ENCODE results near the gene HSD17B11.
"Not testable (repeated sequence)": the region's sequence is repeated elsewhere in the genome, so short reads cannot be mapped to it uniquely, and the experiment has no call there.

Gene HSD17B11

DNA sequence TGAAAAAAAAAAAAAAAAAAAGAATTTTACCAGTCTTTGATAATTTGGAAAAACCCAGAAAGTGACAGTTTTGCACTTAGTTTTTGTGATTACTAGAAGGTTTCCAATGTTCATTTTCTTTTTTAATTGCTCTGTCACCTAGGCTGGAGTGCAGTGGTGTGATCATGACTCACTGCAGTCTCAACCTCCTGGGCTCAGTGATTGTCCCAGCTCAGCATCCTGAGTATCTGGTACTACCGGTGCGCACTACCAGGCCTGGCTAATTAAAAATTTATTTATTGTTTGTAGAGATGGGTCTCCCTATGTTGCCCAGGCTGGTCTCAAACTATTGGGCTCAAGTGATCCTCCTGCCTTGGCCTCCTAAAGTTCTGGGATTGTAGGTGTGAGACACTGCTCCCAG is 34.7 kb upstream of the HSD17B11 start:
- H3K36me3 ChIP-seq (ENCODE audit: control insufficient read depth in 2 of 2, insufficient read depth in 1 of 2, low read length in 2 of 2): no peaks in the 10 kb centered on the region
- H3K9me3 ChIP-seq (ENCODE audit: control insufficient read depth, insufficient read depth, low read depth, low read length): no peaks in the 10 kb centered on the region
- no peaks in the 10 kb centered on the region; the same call in 1 of the 2 replicates for H3K4me1 ChIP-seq (ENCODE audit: control insufficient read depth, insufficient read depth, low read length)
- ChIA-PET CTCF (no interaction called here), POLR2A (no interaction called here)
- no peak overlapping the region for H3K27ac ChIP-seq (ENCODE audit: extremely low read depth, low read depth, low read length)
- H3K4me3 ChIP-seq (ENCODE audit: low read depth, low read length): no peak overlapping the region
- TF ChIP-seq ZNF677 (tag by site-specific recombination; IDR thresholded peaks at IDR 0.05) (no peak), ZNF596 (tag by site-specific recombination; IDR thresholded peaks at IDR 0.05) (no peak), KLF7 (tag by site-specific recombination; IDR thresholded peaks at IDR 0.05; ENCODE audit: borderline replicate concordance) (no peak)
- TF ChIP-seq, protein P1, sequence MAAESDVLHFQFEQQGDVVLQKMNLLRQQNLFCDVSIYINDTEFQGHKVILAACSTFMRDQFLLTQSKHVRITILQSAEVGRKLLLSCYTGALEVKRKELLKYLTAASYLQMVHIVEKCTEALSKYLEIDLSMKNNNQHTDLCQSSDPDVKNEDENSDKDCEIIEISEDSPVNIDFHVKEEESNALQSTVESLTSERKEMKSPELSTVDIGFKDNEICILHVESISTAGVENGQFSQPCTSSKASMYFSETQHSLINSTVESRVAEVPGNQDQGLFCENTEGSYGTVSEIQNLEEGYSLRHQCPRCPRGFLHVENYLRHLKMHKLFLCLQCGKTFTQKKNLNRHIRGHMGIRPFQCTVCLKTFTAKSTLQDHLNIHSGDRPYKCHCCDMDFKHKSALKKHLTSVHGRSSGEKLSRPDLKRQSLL (tag by site-specific recombination; IDR thresholded peaks at IDR 0.05): 0 out of 2 replicates have a peak, but pooled peaks have one; percentile 18
- TF ChIP-seq, protein P2, sequence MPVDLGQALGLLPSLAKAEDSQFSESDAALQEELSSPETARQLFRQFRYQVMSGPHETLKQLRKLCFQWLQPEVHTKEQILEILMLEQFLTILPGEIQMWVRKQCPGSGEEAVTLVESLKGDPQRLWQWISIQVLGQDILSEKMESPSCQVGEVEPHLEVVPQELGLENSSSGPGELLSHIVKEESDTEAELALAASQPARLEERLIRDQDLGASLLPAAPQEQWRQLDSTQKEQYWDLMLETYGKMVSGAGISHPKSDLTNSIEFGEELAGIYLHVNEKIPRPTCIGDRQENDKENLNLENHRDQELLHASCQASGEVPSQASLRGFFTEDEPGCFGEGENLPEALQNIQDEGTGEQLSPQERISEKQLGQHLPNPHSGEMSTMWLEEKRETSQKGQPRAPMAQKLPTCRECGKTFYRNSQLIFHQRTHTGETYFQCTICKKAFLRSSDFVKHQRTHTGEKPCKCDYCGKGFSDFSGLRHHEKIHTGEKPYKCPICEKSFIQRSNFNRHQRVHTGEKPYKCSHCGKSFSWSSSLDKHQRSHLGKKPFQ (tag by site-specific recombination; IDR thresholded peaks at IDR 0.05): no peak

DNA sequence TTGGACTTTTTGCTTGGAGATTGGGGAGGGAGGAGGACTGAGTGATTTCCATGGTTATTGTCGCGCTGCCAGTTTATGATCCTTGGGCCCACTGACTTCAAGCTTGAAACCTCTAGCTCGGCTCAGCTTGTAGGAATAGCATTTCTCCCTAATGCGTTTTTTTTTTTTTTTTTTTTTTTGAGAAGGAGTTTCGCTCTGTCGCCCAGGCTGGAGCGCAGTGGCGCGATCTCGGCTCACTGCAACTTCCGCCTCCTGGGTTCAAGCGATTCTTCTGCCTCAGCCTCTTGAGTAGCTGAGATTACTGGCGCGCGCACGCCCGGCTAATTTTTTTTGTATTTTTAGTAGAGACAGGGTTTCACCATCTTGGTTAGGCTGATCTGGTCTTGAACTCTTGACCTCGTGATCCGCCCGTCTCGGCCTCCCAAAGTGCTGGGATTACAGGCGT is 33.1 kb upstream of the HSD17B11 start:
- TF ChIP-seq, protein P3, sequence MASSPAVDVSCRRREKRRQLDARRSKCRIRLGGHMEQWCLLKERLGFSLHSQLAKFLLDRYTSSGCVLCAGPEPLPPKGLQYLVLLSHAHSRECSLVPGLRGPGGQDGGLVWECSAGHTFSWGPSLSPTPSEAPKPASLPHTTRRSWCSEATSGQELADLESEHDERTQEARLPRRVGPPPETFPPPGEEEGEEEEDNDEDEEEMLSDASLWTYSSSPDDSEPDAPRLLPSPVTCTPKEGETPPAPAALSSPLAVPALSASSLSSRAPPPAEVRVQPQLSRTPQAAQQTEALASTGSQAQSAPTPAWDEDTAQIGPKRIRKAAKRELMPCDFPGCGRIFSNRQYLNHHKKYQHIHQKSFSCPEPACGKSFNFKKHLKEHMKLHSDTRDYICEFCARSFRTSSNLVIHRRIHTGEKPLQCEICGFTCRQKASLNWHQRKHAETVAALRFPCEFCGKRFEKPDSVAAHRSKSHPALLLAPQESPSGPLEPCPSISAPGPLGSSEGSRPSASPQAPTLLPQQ (tag by site-specific recombination; IDR thresholded peaks at IDR 0.05): peak; percentile 66
- 0 out of 2 replicates have a peak, but pooled peaks have one; percentile 48 for TF ChIP-seq ZFP69B (tag by site-specific recombination; IDR thresholded peaks at IDR 0.05)
- TF ChIP-seq ZNF362 (tag by site-specific recombination; IDR thresholded peaks at IDR 0.05): peak; percentile 54; the same call in 1 of the 2 replicates
- CTCF ChIA-PET; H3K4me1 ChIP-seq (ENCODE audit: control insufficient read depth, insufficient read depth, low read length); H3K27ac ChIP-seq (ENCODE audit: extremely low read depth, low read depth, low read length); H3K36me3 ChIP-seq (ENCODE audit: control insufficient read depth in 2 of 2, insufficient read depth in 1 of 2, low read length in 2 of 2); H3K9me3 ChIP-seq (ENCODE audit: control insufficient read depth, insufficient read depth, low read depth, low read length): not testable (repeated sequence)
- H3K4me3 ChIP-seq (ENCODE audit: low read depth, low read length): peak overlapping the region; percentile 71
- POLR2A ChIA-PET: interaction anchor here (0.6 kb wide), 1 partner anchor 401 kb away, joined by 4 read pairs; no protein-coding TSS in a partner anchor

DNA sequence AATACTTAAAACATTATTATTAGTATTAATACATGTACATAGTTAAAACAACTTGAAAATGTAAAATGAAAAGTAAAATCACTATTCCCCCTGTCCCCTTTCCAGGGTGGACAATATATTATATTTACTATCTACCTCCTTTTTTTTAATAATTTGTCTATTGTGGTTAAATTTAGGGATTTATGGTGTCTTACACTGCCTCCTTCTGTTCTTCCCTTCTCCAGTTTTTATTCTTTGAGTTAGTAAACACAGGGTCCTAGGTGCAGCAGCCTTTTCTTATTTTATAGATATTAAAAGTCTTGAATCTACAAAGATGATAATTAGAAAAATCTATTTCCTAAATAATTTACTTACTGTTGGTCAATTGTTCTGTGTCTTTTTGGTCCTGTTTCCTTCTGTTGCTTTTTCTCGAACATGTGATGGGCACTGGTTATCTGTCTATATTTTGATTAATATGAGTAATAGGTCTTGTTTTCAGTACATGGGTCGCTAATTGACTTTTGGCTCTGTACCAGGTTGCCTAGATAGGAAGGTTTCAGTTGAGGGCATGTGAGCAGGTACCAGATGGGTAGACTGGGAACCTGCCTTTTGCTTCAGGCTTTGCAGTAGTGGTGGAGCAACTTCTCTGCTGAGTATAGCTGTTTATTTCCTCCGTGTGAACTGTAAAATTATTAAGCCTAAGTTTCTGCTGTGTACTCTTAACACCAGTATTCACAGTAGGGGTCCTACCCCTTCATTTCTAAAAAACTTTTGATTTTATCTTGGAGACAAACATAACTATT is 32.5 kb upstream of the HSD17B11 start:
- H3K36me3 ChIP-seq (ENCODE audit: control insufficient read depth in 2 of 2, insufficient read depth in 1 of 2, low read length in 2 of 2): no peaks in the 10 kb centered on the region
- H3K4me3 ChIP-seq (ENCODE audit: low read depth, low read length): peak overlapping the region; percentile 71
- peak overlapping the region; percentile 88 for H3K27ac ChIP-seq (ENCODE audit: extremely low read depth, low read depth, low read length)
- ChIA-PET CTCF (interaction anchor here (1.2 kb wide), 1 partner anchor 47 kb away, joined by 3 read pairs; no protein-coding TSS in a partner anchor), POLR2A (interaction anchor here (0.6 to 1.4 kb wide), 4 partner anchors 13 to 401 kb away, joined by 3 to 22 read pairs (median 7); partner anchors contain the start of gene HSD17B11)
- TF ChIP-seq HOXD13 (CRISPR knock-in tag; IDR thresholded peaks at IDR 0.05; ENCODE audit: borderline replicate concordance) (no peak), ZNF654 (tag by site-specific recombination; IDR thresholded peaks at IDR 0.05; ENCODE audit: low read depth) (no peak), ZNF366 (tag by site-specific recombination; conservative IDR thresholded peaks at IDR 0.05) (peak; percentile 13; the same call in 1 of the 2 replicates), ZNF335 (tag by site-specific recombination; conservative IDR thresholded peaks at IDR 0.05) (peak; percentile 46), REPIN1 (tag by site-specific recombination; IDR thresholded peaks at IDR 0.05; ENCODE audit: low read depth) (no peak), ZNF747 (tag by site-specific recombination; IDR thresholded peaks at IDR 0.05) (no peak), ZNF398 (tag by site-specific recombination; IDR thresholded peaks at IDR 0.05) (peak; percentile 35; the same call in 1 of the 2 replicates)
- no peaks in the 10 kb centered on the region for H3K4me1 ChIP-seq (ENCODE audit: control insufficient read depth, insufficient read depth, low read length)
- no peaks in the 10 kb centered on the region for H3K9me3 ChIP-seq (ENCODE audit: control insufficient read depth, insufficient read depth, low read depth, low read length)

Data from HEK293 (cell line).